ENCODE measurements around the gene PCDHB5.
"Not testable (repeated sequence)": the region's sequence is repeated elsewhere in the genome, so short reads cannot be mapped to it uniquely, and the experiment has no call there.

PCDHB5 gene

DNA sequence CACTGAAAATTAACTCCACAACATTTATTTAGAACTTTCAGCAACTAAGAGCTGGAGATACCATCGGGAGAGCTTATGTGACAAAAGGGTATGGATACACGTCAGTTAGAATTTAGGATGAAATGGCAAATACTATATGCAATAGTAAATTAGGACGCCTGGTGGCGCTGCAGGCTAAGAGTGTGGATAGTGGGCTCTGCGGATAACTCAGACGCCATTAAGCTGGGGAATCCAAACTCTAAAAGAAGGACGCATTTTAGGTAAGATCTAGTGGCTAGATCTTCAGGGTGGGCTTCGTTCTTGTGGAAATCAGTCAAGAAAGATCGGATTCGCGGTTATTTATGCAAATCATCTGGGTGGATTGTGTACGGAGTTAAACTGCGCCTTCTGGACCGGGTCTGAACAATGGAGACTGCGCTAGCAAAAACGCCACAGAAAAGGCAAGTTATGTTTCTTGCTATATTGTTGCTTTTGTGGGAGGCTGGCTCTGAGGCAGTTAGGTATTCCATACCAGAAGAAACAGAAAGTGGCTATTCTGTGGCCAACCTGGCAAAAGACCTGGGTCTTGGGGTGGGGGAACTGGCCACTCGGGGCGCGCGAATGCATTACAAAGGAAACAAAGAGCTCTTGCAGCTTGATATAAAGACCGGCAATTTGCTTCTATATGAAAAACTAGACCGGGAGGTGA, at the start of gene PCDHB5:
Gene PCDHB5 (plus strand): TSS at position 177 of the 688 bp plus-strand sequence. CDS start 229 bp downstream, at position 406.
- DNase-seq (ENCODE audit: low read depth): no peak

DNA sequence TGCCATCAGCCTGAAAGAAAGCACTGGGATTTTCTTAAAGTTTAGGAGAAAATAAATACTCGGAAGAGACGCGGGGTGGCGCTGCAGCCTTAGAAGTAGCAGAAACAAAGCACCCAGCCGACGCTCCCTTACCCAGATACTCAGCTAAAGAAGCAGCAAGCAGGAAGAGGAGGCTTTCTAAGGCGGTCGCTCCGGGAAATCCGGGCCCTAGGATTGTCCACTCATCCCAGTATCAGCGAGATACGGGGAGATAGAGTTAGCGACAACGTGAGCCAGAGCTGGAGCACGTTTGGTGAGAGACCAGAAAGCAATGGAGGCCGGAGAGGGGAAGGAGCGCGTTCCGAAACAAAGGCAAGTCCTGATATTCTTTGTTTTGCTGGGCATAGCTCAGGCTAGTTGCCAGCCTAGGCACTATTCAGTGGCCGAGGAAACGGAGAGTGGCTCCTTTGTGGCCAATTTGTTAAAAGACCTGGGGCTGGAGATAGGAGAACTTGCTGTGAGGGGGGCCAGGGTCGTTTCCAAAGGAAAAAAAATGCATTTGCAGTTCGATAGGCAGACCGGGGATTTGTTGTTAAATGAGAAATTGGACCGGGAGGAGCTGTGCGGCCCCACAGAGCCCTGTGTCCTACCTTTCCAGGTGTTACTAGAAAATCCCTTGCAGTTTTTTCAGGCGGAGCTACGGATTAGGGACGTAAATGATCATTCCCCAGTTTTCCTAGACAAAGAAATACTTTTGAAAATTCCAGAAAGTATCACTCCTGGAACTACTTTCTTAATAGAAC, 40.3 kb upstream of the PCDHB5 start, which contains the start of gene PCDHB2:
Gene PCDHB2 (plus strand): TSS at position 135 of the 782 bp plus-strand sequence. CDS start 176 bp downstream, at position 311.
- DNase-seq (ENCODE audit: low read depth): no peak

DNA sequence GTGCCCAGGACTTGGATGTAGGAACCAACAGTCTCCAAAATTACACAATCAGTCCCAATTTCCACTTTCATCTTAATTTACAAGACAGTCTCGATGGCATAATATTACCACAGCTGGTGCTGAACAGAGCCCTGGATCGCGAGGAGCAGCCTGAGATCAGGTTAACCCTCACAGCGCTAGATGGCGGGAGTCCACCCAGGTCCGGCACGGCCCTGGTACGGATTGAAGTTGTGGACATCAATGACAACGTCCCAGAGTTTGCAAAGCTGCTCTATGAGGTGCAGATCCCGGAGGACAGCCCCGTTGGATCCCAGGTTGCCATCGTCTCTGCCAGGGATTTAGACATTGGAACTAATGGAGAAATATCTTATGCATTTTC, 39.8 kb upstream of the PCDHB5 start:
- no peak for DNase-seq (ENCODE audit: low read depth)

DNA sequence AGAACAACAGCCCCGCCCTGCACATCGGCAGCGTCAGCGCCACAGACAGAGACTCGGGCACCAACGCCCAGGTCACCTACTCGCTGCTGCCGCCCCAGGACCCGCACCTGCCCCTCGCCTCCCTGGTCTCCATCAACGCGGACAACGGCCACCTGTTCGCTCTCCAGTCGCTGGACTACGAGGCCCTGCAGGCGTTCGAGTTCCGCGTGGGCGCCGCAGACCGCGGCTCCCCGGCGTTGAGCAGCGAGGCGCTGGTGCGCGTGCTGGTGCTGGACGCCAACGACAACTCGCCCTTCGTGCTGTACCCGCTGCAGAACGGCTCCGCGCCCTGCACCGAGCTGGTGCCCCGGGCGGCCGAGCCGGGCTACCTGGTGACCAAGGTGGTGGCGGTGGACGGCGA, 38.8 kb upstream of the PCDHB5 start:
- not testable (repeated sequence) for DNase-seq (ENCODE audit: low read depth)

DNA sequence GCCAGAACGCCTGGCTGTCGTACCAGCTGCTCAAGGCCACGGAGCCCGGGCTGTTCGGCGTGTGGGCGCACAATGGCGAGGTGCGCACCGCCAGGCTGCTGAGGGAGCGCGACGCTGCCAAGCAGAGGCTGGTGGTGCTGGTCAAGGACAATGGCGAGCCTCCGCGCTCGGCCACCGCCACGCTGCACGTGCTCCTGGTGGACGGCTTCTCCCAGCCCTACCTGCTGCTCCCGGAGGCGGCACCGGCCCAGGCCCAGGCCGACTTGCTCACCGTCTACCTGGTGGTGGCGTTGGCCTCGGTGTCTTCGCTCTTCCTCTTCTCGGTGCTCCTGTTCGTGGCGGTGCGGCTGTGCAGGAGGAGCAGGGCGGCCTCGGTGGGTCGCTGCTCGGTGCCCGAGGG, 38.4 kb upstream of the PCDHB5 start:
- DNase-seq (ENCODE audit: low read depth): not testable (repeated sequence)

DNA sequence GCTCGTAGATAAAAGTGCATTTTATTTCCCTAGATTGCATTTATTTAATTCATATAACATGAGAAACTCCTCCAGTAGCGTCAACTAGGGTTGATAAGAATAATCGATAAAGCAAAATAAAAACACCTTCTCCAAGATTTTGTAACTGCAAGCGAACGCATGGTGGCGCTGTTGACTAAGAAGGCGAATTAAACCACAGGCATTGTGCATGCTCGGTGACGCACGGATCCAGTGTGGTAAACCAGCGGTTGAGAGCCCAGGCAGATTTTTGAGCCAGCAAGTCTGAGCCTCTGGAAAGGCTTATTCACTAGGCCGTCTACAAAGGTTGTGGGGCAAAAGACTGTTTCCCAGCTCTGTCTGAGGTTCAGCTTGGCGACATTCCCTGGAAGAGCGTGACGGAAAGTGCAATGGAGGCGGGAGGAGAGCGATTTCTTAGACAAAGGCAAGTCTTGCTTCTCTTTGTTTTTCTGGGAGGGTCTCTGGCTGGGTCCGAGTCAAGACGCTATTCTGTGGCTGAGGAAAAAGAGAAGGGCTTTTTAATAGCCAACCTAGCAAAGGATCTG, 34.7 kb upstream of the PCDHB5 start, which contains the start of gene PCDHB3:
Gene PCDHB3 (plus strand): TSS at position 231 of the 563 bp plus-strand sequence. CDS start 177 bp downstream, at position 408.
- no peak for DNase-seq (ENCODE audit: low read depth)

DNA sequence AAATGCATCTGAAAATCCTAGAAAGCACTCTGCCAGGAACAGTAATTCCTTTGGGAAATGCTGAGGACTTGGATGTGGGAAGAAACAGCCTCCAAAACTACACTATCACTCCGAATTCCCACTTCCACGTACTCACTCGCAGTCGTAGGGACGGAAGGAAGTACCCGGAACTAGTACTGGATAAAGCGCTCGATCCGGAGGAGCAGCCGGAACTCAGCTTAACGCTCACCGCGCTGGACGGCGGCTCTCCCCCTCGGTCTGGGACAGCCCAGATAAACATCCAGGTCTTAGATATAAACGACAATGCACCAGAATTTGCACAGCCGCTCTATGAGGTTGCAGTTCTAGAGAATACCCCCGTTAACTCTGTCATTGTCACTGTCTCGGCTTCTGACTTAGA, 33.9 kb upstream of the PCDHB5 start:
- no peak for DNase-seq (ENCODE audit: low read depth)

DNA sequence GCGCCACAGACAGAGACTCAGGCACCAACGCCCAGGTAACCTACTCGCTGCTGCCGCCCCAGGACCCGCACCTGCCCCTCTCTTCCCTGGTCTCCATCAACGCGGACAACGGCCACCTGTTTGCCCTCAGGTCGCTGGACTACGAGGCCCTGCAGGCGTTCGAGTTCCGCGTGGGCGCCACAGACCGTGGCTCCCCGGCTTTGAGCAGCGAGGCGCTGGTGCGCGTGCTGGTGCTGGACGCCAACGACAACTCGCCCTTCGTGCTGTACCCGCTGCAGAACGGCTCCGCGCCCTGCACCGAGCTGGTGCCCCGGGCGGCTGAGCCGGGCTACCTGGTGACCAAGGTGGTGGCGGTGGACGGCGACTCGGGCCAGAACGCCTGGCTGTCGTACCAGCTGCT, 32.9 kb upstream of the PCDHB5 start:
- not testable (repeated sequence) for DNase-seq (ENCODE audit: low read depth)

DNA sequence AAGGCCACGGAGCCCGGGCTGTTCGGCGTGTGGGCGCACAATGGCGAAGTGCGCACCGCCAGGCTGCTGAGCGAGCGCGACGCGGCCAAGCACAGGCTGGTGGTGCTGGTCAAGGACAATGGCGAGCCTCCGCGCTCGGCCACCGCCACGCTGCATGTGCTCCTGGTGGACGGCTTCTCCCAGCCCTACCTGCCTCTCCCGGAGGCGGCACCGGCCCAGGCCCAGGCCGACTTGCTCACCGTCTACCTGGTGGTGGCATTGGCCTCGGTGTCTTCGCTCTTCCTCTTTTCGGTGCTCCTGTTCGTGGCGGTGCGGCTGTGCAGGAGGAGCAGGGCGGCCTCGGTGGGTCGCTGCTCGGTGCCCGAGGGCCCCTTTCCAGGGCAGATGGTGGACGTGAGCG, 32.5 kb upstream of the PCDHB5 start:
- DNase-seq (ENCODE audit: low read depth): not testable (repeated sequence)

DNA sequence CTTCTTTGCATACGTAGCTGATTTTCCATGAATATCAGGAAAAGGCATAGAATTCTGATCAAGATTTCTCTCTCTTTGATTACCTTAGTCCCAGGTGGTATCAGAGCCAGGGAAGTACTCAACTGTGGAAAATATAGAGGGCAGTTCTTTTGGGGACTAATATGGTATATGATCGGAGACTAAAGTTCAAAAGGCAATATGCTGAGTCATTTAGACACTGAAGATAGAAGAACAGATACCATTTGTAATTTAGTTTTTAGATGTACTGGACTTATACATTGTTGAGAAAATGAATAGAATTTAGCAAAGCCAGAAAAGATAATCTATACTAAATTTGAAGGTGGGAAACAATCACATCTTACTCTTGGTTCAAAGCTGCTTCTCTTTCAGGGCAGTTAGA, 29.7 kb upstream of the PCDHB5 start:
- DNase-seq (ENCODE audit: low read depth): no peak

DNA sequence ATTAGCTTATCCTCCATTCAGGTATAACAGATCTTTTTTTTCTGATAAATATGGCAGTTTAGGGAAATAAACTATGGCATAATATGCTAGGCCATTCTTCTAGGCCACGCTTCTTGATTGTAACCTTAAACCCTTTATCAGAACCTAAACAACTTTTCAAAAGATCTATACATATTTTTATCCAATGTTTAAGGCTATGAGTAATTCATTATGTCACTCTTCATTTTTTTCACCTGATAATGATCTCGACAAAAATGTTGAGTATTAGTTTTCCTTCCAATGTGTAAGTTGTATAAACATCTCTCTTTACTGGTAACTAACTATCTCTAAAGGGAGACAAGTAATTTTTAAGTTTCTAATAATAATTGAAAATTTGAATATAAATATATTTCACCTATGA, 15.8 kb upstream of the PCDHB5 start:
- no peak for DNase-seq (ENCODE audit: low read depth)

DNA sequence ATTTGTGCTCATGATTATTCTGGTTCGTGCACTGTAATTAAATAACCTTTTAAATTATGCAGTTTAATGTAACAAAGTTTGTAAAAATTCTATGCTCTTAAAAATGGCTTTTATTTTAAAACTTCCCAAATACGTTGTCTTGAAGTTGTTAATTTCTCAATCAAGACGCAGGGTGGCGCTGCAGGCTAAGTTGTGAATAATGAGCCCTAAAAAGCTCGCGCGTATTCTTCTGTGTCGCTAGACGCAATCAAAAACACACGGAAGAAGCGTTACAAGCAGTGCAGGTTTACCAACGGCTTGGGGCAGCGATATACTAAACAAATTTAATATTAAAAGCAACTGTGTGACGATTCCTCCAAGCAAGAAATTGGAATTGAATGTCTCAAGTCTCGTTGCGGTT, 13.4 kb upstream of the PCDHB5 start, which contains the start of gene PCDHB4:
Gene PCDHB4 (plus strand): TSS at position 256 of the 400 bp plus-strand sequence. CDS start 181 bp downstream, outside the sequence.
- no peak for DNase-seq (ENCODE audit: low read depth)

DNA sequence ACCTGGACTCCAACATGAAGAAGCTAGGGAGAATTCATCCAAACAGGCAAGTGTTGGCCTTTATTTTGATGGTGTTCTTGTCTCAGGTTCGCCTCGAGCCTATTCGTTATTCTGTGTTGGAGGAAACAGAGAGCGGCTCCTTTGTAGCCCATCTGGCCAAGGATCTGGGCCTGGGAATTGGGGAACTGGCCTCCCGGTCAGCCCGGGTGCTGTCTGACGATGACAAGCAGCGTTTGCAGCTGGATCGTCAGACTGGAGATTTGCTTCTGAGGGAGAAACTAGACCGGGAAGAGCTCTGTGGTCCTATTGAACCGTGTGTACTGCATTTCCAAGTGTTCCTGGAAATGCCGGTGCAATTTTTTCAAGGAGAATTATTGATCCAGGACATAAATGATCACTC, 13.0 kb upstream of the PCDHB5 start:
- no peak for DNase-seq (ENCODE audit: low read depth)

DNA sequence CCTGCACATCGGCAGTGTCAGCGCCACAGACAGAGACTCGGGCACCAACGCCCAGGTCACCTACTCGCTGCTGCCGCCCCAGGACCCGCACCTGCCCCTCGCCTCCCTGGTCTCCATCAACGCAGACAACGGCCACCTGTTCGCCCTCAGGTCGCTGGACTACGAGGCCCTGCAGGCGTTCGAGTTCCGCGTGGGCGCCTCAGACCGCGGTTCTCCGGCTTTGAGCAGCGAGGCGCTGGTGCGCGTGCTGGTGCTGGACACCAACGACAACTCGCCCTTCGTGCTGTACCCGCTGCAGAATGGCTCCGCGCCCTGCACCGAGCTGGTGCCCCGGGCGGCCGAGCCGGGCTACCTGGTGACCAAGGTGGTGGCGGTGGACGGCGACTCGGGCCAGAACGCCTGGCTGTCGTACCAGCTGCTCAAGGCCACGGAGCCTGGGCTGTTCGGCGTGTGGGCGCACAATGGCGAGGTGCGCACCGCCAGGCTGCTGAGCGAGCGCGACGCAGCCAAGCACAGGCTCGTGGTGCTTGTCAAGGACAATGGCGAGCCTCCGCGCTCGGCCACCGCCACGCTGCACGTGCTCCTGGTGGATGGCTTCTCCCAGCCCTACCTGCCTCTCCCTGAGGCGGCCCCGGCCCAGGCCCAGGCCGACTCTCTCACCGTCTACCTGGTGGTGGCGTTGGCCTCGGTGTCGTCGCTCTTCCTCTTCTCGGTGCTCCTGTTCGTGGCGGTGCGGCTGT, 11.4 kb upstream of the PCDHB5 start:
- DNase-seq (ENCODE audit: low read depth): not testable (repeated sequence)

DNA sequence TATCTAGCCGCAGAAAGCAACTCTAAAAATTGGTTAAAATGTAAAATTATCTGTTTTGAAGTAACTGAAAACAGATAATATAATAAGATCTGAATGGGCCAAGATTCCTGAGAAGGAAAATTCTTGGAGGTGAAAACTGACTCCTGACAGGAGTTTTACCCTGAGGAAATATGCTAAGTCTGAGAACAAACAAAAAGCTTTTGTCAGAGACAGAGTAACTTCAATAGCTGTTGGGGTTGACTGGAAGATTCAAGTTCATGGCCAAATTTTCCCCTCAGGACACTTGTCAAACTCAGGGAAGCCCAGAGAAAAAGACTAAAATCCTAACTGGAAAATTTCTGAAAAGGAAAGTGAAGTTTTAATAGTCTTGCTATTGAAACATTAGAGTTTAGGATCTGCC, 7.7 kb upstream of the PCDHB5 start:
- DNase-seq (ENCODE audit: low read depth): no peak

DNA sequence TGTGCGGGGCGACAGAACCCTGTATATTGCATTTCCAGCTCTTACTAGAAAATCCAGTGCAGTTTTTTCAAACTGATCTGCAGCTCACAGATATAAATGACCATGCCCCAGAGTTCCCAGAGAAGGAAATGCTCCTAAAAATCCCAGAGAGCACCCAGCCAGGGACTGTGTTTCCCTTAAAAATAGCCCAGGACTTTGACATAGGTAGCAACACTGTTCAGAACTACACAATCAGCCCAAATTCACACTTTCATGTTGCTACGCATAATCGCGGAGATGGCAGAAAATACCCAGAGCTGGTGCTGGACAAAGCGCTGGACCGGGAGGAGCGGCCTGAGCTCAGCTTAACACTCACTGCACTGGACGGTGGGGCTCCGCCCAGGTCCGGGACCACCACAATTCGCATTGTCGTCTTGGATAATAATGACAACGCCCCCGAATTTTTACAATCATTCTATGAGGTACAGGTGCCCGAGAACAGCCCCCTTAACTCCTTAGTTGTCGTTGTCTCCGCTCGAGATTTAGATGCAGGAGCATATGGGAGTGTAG, 786 bp downstream of the PCDHB5 start:
- DNase-seq (ENCODE audit: low read depth): no peak

DNA sequence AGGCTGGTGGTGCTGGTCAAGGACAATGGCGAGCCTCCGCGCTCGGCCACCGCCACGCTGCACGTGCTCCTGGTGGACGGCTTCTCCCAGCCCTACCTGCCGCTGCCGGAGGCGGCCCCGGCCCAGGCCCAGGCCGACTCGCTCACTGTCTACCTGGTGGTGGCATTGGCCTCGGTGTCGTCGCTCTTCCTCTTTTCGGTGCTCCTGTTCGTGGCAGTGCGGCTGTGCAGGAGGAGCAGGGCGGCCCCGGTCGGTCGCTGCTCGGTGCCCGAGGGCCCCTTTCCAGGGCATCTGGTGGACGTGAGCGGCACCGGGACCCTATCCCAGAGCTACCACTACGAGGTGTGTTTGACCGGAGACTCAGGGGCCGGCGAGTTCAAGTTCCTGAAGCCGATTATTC, 2.3 kb downstream of the PCDHB5 start:
- DNase-seq (ENCODE audit: low read depth): not testable (repeated sequence)

DNA sequence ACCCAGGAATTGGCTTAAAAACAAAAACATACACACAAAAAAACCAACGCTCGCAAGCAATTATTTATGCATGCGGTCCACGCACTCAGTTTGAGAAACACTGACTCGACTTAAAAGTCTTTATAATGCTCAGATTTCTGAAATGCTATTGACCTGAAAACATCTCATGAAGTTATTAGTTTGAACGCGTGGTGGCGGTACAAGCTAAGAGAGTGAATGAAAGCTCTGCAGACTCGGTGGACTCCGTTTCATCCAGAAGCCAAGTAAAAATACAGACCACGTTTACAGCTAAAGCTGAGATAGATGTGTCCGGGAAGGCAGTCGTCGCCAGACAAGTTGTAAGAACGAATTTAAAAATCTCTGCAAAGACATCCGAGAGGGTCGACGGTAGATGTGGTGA, 14.8 kb downstream of the PCDHB5 start, which contains the start of gene PCDHB6:
Gene PCDHB6 (plus strand): TSS at position 246 of the 400 bp plus-strand sequence. CDS start 201 bp downstream, outside the sequence.
- DNase-seq (ENCODE audit: low read depth): no peak

DNA sequence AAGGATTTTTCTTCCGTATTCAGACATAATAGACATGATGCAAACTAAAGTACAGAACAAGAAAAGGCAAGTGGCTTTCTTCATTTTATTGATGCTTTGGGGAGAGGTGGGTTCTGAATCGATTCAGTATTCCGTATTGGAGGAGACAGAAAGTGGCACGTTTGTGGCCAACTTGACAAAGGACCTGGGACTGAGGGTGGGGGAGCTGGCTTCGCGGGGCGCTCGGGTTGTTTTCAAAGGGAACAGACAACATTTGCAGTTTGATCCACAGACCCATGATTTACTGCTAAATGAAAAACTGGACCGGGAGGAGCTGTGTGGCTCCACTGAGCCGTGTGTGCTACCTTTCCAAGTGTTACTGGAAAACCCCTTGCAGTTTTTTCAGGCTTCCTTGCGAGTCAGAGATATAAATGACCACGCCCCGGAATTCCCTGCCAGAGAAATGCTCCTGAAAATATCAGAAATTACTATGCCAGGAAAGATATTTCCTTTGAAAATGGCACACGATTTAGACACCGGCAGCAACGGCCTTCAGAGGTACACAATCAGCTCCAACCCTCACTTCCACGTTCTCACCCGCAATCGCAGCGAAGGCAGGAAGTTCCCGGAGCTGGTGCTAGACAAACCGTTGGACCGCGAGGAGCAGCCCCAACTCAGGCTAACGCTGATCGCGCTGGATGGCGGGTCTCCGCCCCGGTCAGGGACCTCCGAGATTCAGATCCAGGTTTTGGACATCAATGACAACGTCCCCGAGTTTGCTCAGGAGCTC, 15.4 kb downstream of the PCDHB5 start:
- DNase-seq (ENCODE audit: low read depth): no peak

DNA sequence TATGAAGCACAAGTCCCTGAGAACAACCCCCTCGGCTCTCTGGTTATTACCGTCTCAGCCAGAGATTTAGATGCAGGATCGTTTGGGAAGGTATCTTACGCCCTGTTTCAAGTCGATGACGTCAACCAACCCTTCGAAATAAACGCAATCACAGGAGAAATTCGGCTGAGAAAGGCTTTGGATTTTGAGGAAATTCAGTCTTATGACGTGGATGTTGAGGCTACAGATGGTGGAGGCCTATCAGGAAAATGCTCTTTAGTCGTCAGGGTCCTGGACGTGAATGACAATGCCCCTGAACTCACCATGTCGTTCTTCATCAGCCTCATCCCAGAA, 16.0 kb downstream of the PCDHB5 start:
- DNase-seq (ENCODE audit: low read depth): no peak

DNA sequence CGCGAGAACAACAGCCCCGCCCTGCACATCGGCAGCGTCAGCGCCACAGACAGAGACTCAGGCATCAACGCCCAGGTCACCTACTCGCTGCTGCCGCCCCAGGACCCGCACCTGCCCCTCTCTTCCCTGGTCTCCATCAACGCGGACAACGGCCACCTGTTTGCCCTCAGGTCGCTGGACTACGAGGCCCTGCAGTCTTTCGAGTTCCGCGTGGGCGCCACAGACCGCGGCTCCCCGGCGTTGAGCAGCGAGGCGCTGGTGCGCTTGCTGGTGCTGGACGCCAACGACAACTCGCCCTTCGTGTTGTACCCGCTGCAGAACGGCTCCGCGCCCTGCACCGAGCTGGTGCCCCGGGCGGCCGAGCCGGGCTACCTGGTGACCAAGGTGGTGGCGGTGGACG, 16.6 kb downstream of the PCDHB5 start:
- DNase-seq (ENCODE audit: low read depth): not testable (repeated sequence)

Data from activated gamma-delta T cell treated with anti-CD3 and anti-CD28 coated beads, Interleukin-2, amount 50 U/mL, for 16 hours (primary cell).